Measurements from ENCODE around the gene CTDNEP1. TPM values are rescaled to one million over a fixed set of nuclear protein-coding genes. Genes with fewer than 3 reads are reported as not detected.

The CTDNEP1 gene
- total RNA-seq, 1 donor from 2014 or later = 165 TPM

- no peaks in the 10 kb centered on the region for H3K27me3 Mint-ChIP-seq
- CTCF ChIA-PET = no interaction called here
- TF ChIP-seq, protein P1, sequence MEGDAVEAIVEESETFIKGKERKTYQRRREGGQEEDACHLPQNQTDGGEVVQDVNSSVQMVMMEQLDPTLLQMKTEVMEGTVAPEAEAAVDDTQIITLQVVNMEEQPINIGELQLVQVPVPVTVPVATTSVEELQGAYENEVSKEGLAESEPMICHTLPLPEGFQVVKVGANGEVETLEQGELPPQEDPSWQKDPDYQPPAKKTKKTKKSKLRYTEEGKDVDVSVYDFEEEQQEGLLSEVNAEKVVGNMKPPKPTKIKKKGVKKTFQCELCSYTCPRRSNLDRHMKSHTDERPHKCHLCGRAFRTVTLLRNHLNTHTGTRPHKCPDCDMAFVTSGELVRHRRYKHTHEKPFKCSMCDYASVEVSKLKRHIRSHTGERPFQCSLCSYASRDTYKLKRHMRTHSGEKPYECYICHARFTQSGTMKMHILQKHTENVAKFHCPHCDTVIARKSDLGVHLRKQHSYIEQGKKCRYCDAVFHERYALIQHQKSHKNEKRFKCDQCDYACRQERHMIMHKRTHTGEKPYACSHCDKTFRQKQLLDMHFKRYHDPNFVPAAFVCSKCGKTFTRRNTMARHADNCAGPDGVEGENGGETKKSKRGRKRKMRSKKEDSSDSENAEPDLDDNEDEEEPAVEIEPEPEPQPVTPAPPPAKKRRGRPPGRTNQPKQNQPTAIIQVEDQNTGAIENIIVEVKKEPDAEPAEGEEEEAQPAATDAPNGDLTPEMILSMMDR (IDR thresholded peaks at IDR 0.05) = no peak
- DNase-seq (no peak), ATAC-seq (ENCODE audit: low read depth) (no peak)
- intact Hi-C loops (cut with micrococcal nuclease) = no loop called here
- H3K27ac Mint-ChIP-seq = no peak overlapping the region
- POLR2A ChIA-PET = interaction anchor here (10.5 kb wide), 1 partner anchor 12 kb away, joined by 245 read pairs; the partner anchor contains the start of genes DVL2, GABARAP and PHF23
- H3K4me1 Mint-ChIP-seq = peaks cover 16% of the 10 kb centered on the region
- no peak overlapping the region for H3K4me3 Mint-ChIP-seq
- H3K9me3 Mint-ChIP-seq = no peaks in the 10 kb centered on the region
- H3K36me3 Mint-ChIP-seq (ENCODE audit: low read depth) = peaks cover 80% of the 10 kb centered on the region
These were observed 26.8 kb downstream of the CTDNEP1 start for GRCh38 chr17:7224661-7225111.

DNA sequence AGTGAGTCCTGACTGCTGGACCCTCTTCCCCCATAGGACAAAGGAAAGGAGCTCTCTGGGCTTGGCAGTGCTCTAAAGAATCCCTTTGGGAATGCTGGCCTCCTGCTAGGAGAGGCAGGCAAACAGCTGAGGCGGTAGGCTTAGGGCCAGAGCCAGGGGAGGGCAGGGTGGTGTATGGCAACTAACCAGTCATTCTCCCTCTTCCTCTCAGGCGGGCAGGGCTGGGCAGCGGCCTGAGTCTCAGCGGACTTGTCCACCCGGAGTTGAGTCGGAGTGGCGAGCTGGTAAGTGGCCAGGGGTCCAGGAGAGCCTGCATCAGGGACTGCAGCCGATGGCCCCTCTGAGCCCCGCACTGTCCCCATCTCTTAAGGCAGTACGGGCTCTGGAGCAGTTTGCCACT lies 27.4 kb downstream of the CTDNEP1 start:
- Mint-ChIP-seq H3K27me3 (no peaks in the 10 kb centered on the region), H3K9me3 (no peaks in the 10 kb centered on the region), H3K4me3 (no peak overlapping the region), H3K36me3 (ENCODE audit: low read depth) (peaks cover 75% of the 10 kb centered on the region), H3K27ac (no peak overlapping the region), H3K4me1 (peaks cover 22% of the 10 kb centered on the region)
- DNase-seq (no peak), ATAC-seq (ENCODE audit: low read depth) (no peak)
- intact Hi-C loops (cut with micrococcal nuclease) = no loop called here
- ChIA-PET CTCF (no interaction called here), POLR2A (interaction anchor here (0.6 to 10.5 kb wide), 2 partner anchors 13 to 83 kb away, joined by 3 to 245 read pairs; partner anchors contain the start of genes DVL2, GABARAP and PHF23)
- TF ChIP-seq, protein P1 (IDR thresholded peaks at IDR 0.05) = no peak

GRCh38 chr17:7223375-7223774 lies 28.2 kb downstream of the CTDNEP1 start:
- Mint-ChIP-seq H3K4me1 (peaks cover 27% of the 10 kb centered on the region), H3K36me3 (ENCODE audit: low read depth) (peaks cover 69% of the 10 kb centered on the region), H3K27me3 (no peaks in the 10 kb centered on the region), H3K4me3 (no peak overlapping the region), H3K9me3 (no peaks in the 10 kb centered on the region), H3K27ac (no peak overlapping the region)
- TF ChIP-seq, protein P1 (IDR thresholded peaks at IDR 0.05) = no peak
- POLR2A ChIA-PET = interaction anchor here (10.5 kb wide), 1 partner anchor 13 kb away, joined by 245 read pairs; the partner anchor contains the start of genes DVL2, GABARAP and PHF23
- ATAC-seq (ENCODE audit: low read depth) (no peak), DNase-seq (no peak)
- CTCF ChIA-PET = no interaction called here
- intact Hi-C loops (cut with micrococcal nuclease) = no loop called here

DNA sequence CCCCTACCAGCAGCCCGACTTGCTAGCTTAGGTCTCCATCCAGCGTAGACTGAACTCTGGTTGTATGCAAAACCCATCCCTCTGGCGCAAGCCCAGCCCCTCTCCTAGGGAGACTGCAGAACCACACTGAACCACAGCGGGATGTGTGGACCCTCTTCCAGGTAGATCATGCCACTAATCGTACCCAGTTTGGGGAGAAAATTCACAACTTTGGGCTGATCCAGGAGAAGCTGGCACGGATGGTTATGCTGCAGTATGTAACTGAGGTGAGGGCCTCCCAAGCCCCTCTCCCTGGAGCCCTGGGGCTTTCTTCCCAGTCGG lies 28.6 kb downstream of the CTDNEP1 start:
- H3K27me3 Mint-ChIP-seq = no peaks in the 10 kb centered on the region
- ATAC-seq (ENCODE audit: low read depth) (no peak), DNase-seq (no peak)
- H3K27ac Mint-ChIP-seq = no peak overlapping the region
- CTCF ChIA-PET = no interaction called here
- intact Hi-C loops (cut with micrococcal nuclease) = no loop called here
- H3K4me1 Mint-ChIP-seq = peaks cover 32% of the 10 kb centered on the region
- H3K9me3 Mint-ChIP-seq = no peaks in the 10 kb centered on the region
- TF ChIP-seq, protein P1 (IDR thresholded peaks at IDR 0.05) = no peak
- H3K4me3 Mint-ChIP-seq = no peak overlapping the region
- POLR2A ChIA-PET = interaction anchor here (10.5 kb wide), 1 partner anchor 14 kb away, joined by 245 read pairs; the partner anchor contains the start of genes DVL2, GABARAP and PHF23
- peaks cover 64% of the 10 kb centered on the region for H3K36me3 Mint-ChIP-seq (ENCODE audit: low read depth)

GRCh38 chr17:7222093-7222971 lies 29.2 kb downstream of the CTDNEP1 start:
- Mint-ChIP-seq H3K4me1 (peaks cover 36% of the 10 kb centered on the region), H3K27me3 (no peaks in the 10 kb centered on the region), H3K27ac (no peak overlapping the region), H3K36me3 (ENCODE audit: low read depth) (peaks cover 60% of the 10 kb centered on the region), H3K4me3 (no peak overlapping the region), H3K9me3 (no peaks in the 10 kb centered on the region)
- TF ChIP-seq, protein P1 (IDR thresholded peaks at IDR 0.05) = no peak
- no peak for DNase-seq
- no peak for ATAC-seq (ENCODE audit: low read depth)
- POLR2A ChIA-PET = interaction anchor here (1.1 to 10.5 kb wide), 2 partner anchors 14 to 29 kb away, joined by 3 to 245 read pairs; partner anchors contain the start of genes CTDNEP1, DVL2, GABARAP and PHF23
- intact Hi-C loops (cut with micrococcal nuclease) = no loop called here
- CTCF ChIA-PET = no interaction called here

Data from activated B cell treated with CpG ODN at 0.5 μM for 24 hours (primary cell).